Hematopoietic multipotent progenitor cell (in vitro differentiated cells): ENCODE measurements around the gene OPA1. TPM values are rescaled to one million over a fixed set of nuclear protein-coding genes. Genes with fewer than 3 reads are reported as not detected.

ENCODE experiments used
- DNase-seq, 3 donors: peaks; one replicate each; pipeline ENCODE4 v3.0.0-alpha.2; 2011 to 2015; ENCODE audit warnings: low read depth in 2 of 3, low spot score in 2 of 3
- small RNA-seq: library from RNA; depleted of rRNA; stranded (forward); fragments of <200 nt; gene quantifications from one replicate; pipeline ENCODE3, GENCODE V24; 2012
- total RNA-seq: library from RNA; depleted of rRNA; stranded (reverse); fragments of >200 nt; gene quantifications from one replicate; pipeline ENCODE4 v1.2.3, GENCODE V29; 2012

The OPA1 gene
- total RNA-seq, 1 donor = 27.5 TPM

- no peak for DNase-seq
These were observed 141.8 kb downstream of the OPA1 start for GRCh38 chr3:193734737-193735366.

GRCh38 chr3:193735850-193736249 is 142.8 kb downstream of the OPA1 start:
- DNase-seq = no peak

- DNase-seq = no peak
These were observed 143.6 kb downstream of the OPA1 start for GRCh38 chr3:193736616-193737015.

- no peak for DNase-seq
These were observed 144.3 kb downstream of the OPA1 start for GRCh38 chr3:193737191-193737751.

GRCh38 chr3:193742628-193743027 is 149.6 kb downstream of the OPA1 start:
- no peak for DNase-seq

- DNase-seq = peak in 1 of 3 donors; percentile 17
These were observed 150.7 kb downstream of the OPA1 start for GRCh38 chr3:193743702-193744047.

- no peak for DNase-seq
These were observed 151.2 kb downstream of the OPA1 start for GRCh38 chr3:193744048-193744821.

- DNase-seq = no peak
These were observed 152.0 kb downstream of the OPA1 start for GRCh38 chr3:193744822-193745684.

GRCh38 chr3:193746832-193747231 is 153.8 kb downstream of the OPA1 start:
- no peak for DNase-seq

Small RNA genes within 50 kb of the gene (small RNA-seq; reads per million reads assigned to genes)
- gene RF00019 (not detected), gene RN7SL447P (not detected)

Other genes starting within 250 kb of the OPA1 start
- gene ATP13A5, start 214.5 kb upstream of the OPA1 start, total RNA-seq = not detected
- 0.27 TPM for gene ATP13A4, start 38.3 kb upstream of the OPA1 start, total RNA-seq